CD4-positive, alpha-beta memory T cell (primary cell): ENCODE results near the gene PSMD2. TPM values are rescaled to one million over a fixed set of nuclear protein-coding genes. Genes with fewer than 3 reads are reported as not detected.

Source experiments
- CTCF ChIA-PET: fragments of 350-600 bp; sonication (Branson Sonifier 250); formaldehyde crosslinking; loops from one replicate; lab custom pipeline; 2021; ENCODE audit warnings: inconsistent platforms; ENCODE audit not compliant: partially characterized antibody; lab: Charles Lee
- POLR2A ChIA-PET: fragments of 350-600 bp; sonication (Branson Sonifier 250); formaldehyde crosslinking; loops from one replicate; lab custom pipeline; 2021; ENCODE audit not compliant: partially characterized antibody; lab: Charles Lee
- DNase-seq, 5 donors: peaks; one replicate each; pipeline versions ENCODE4 v3.0.0 to v3.0.0-alpha.2; 2020 to 2022; ENCODE audit warnings: mixed read lengths in 1 of 5
- H3K27ac ChIP-seq: one replicate; pipeline ENCODE4 v1.7.0; 2013; ENCODE audit warnings: low read depth, low read length
- H3K27me3 ChIP-seq: 2 replicates; pipeline ENCODE4 v1.7.0; 2013; ENCODE audit warnings: mild to moderate bottlenecking, low read length, moderate library complexity; ENCODE audit not compliant: insufficient read depth
- H3K36me3 ChIP-seq: 2 replicates; pipeline ENCODE4 v1.7.0; 2013; ENCODE audit warnings: mild to moderate bottlenecking, low read length, moderate library complexity; ENCODE audit not compliant: insufficient read depth
- H3K4me1 ChIP-seq: 2 replicates; pipeline ENCODE4 v1.7.0; 2013; ENCODE audit warnings: mild to moderate bottlenecking, low read length, moderate library complexity; ENCODE audit not compliant: insufficient read depth
- H3K4me3 ChIP-seq, 2 donors: one replicate each; pipeline ENCODE4 v1.7.0; 2013; ENCODE audit warnings: low read length in 2 of 2, mild to moderate bottlenecking in 1 of 2
- H3K9me3 ChIP-seq, 2 donors: one replicate each; pipeline ENCODE4 v1.7.0; 2013; ENCODE audit warnings: low read length in 2 of 2, control low read depth in 1 of 2; ENCODE audit not compliant: control insufficient read depth in 1 of 2
- H3K27ac Mint-ChIP-seq, 7 donors: one replicate each; pipeline ENCODE4 v1.8.0; 2020 to 2021; ENCODE audit warnings: mixed read lengths in 7 of 7, mild to moderate bottlenecking in 6 of 7, inconsistent platforms in 3 of 7, moderate library complexity in 3 of 7
- H3K27me3 Mint-ChIP-seq, 2 donors: one replicate each; pipeline ENCODE4 v1.8.0; 2020 to 2021; ENCODE audit warnings: mixed read lengths in 2 of 2
- H3K36me3 Mint-ChIP-seq, 2 donors: one replicate each; pipeline ENCODE4 v1.8.0; 2020 to 2021; ENCODE audit warnings: mixed read lengths in 2 of 2, inconsistent platforms in 1 of 2, mild to moderate bottlenecking in 1 of 2
- H3K4me1 Mint-ChIP-seq, 4 donors: one replicate each; pipeline ENCODE4 v1.8.0; 2020 to 2021; ENCODE audit warnings: mixed read lengths in 4 of 4, mild to moderate bottlenecking in 1 of 4
- H3K4me3 Mint-ChIP-seq, 8 donors: one replicate each; pipeline ENCODE4 v1.8.0; 2020 to 2021; ENCODE audit warnings: mixed read lengths in 8 of 8, mild to moderate bottlenecking in 7 of 8, moderate library complexity in 6 of 8, inconsistent platforms in 3 of 8
- H3K9me3 Mint-ChIP-seq, 8 donors: one replicate each; pipeline ENCODE4 v1.8.0; 2020 to 2021; ENCODE audit warnings: mixed read lengths in 8 of 8, mild to moderate bottlenecking in 5 of 8, inconsistent platforms in 3 of 8, moderate library complexity in 1 of 8
- intact Hi-C: fragments of 100-400 bp; cut with micrococcal nuclease; formaldehyde crosslinking; loops from one replicate; pipeline ENCODE4 v1.15.1; 2023
- polyA plus RNA-seq, 2 donors: library from polyadenylated mRNA; unstranded; fragments of 300-500 nt; fragmentation: Illumina TruSeq; gene quantifications; one replicate each; pipeline ENCODE4 v1.2.3, GENCODE V29; 2021
- total RNA-seq, 2 experiments: library from RNA; stranded (reverse); gene quantifications; one replicate each; pipeline ENCODE4 v1.2.3, GENCODE V29; 2021

The PSMD2 gene
- total and polyA plus RNA-seq, 4 experiments from 2014 or later, result 148 to 298 (median 175) TPM

DNA sequence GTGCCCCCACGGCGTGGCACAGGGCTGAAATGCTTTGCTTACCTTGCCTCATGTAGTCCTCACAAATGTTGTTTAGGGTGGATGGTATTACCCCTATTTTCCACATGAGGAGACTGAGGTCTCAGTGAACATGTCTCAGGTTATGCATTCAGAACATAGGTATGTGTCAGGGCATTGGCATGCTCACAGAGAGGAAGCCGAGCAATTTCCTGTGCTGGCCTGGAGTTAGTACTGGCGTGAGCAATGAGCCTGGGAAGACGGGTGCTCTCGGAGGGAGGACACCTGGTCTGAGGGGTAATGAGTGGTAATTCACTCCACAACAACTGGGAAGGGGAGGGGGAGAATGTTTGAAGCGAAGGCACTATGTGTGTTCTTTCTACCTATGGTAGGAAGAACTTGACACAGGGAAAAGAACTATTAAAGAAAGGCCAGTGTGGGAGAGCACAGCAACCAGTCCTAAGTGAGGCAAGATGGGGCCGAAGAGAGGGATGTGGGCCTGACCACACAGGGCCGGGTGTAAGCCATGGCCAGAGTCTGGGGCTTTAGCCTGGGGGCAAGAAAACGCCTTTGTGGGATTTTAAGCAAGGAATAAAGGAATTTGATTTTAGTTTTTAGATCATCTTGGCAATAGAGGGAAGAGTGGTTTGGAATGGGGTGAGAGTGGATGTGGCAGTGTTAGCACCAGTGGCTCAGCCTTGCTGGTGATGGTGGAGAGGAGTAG lies 33.5 kb downstream of the PSMD2 start:
- Histone ChIP-seq H3K9me3 (no peaks in the 10 kb centered on the region), H3K4me1 (peaks cover 20% of the 10 kb centered on the region), H3K27me3 (no peaks in the 10 kb centered on the region), H3K36me3 (peaks cover 49% of the 10 kb centered on the region), H3K4me3 (no peak overlapping the region), H3K27ac (no peak overlapping the region)
- ChIA-PET POLR2A (no interaction called here), CTCF (interaction anchor here (1.2 to 1.5 kb wide), 2 partner anchors 21 to 39 kb away, joined by 5 to 6 read pairs; no protein-coding TSS in a partner anchor)
- DNase-seq, result no peak
- H3K36me3 Mint-ChIP-seq, result peaks cover 58 to 75% of the 10 kb centered on the region in 2 donors
- H3K4me3 Mint-ChIP-seq, result no peak overlapping the region
- intact Hi-C loops, result no loop called here
- peak overlapping the region; percentile 88 to 99 (median 94) for H3K27ac Mint-ChIP-seq
- H3K9me3 Mint-ChIP-seq, result no peaks in the 10 kb centered on the region
- H3K4me1 Mint-ChIP-seq, result peaks cover 16 to 39% (median 20%) of the 10 kb centered on the region in 4 donors
- no peaks in the 10 kb centered on the region for H3K27me3 Mint-ChIP-seq

DNA sequence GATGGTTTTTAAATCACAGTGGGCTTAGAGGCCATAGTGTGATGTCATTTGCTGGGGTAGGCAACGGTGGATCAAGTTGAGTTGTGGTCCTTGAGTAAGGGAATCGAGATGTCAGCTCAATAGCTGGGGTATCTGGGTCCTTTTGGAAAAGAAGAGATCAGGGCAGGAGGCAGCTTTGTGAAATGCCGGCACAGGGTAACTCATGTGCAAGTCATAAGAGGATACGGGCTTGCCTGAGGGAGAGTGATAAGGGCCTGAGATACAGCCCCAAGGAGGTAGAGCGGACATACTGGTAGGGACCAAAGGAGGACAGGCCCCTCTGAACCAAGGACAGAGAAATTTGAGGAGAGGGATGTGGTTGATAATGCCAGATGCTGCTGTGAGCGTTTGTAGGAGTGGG lies 34.1 kb downstream of the PSMD2 start:
- Mint-ChIP-seq H3K27me3 (no peaks in the 10 kb centered on the region), H3K36me3 (peaks cover 53 to 68% of the 10 kb centered on the region in 2 donors), H3K9me3 (no peaks in the 10 kb centered on the region), H3K27ac (peak overlapping the region; percentile 88 to 99 (median 98)), H3K4me3 (no peak overlapping the region), H3K4me1 (peaks cover 22 to 45% (median 26%) of the 10 kb centered on the region in 4 donors)
- ChIA-PET CTCF (interaction anchor here (1.2 kb wide), 1 partner anchor 21 kb away, joined by 6 read pairs; no protein-coding TSS in a partner anchor), POLR2A (no interaction called here)
- Histone ChIP-seq H3K4me3 (no peak overlapping the region), H3K4me1 (peaks cover 20% of the 10 kb centered on the region), H3K27me3 (no peaks in the 10 kb centered on the region), H3K27ac (peak overlapping the region; percentile 30), H3K36me3 (peaks cover 42% of the 10 kb centered on the region), H3K9me3 (no peaks in the 10 kb centered on the region)
- intact Hi-C loops, result no loop called here
- DNase-seq, result no peak

DNA sequence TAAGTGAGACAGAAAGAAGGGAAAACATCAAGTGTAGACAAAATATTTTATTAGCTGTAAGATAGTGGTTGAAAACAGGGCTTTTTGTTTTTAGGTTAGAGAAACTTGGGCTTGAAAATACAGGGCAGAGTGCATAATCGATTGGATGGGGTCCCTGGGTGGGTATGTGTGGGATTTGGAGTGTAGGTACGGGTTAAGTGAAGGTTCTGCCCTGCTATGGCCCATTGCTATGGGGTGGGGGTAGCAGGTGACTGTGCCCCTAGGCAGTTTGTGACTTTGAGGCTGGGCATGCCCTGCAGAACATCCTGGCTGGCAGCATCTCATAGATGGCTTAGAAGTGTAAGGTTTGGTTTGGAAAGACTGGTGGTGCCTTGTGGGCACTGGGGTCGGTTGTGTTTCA lies 34.7 kb downstream of the PSMD2 start:
- DNase-seq, result no peak
- Histone ChIP-seq H3K9me3 (no peaks in the 10 kb centered on the region), H3K36me3 (peaks cover 37% of the 10 kb centered on the region), H3K4me1 (peaks cover 20% of the 10 kb centered on the region), H3K27ac (peak overlapping the region; percentile 92), H3K4me3 (no peak overlapping the region), H3K27me3 (no peaks in the 10 kb centered on the region)
- H3K9me3 Mint-ChIP-seq, result no peaks in the 10 kb centered on the region
- no peaks in the 10 kb centered on the region for H3K27me3 Mint-ChIP-seq
- ChIA-PET CTCF (interaction anchor here (1.2 kb wide), 1 partner anchor 20 kb away, joined by 6 read pairs; no protein-coding TSS in a partner anchor), POLR2A (no interaction called here)
- H3K4me3 Mint-ChIP-seq, result peak overlapping the region in 2 of 8 donors; percentile 4 to 52
- peak overlapping the region; percentile 88 to 99 (median 98) for H3K27ac Mint-ChIP-seq
- H3K36me3 Mint-ChIP-seq, result peaks cover 49 to 63% of the 10 kb centered on the region in 2 donors
- intact Hi-C loops, result loop anchor here (2.0 kb wide), 1 partner anchor 35 kb away; the partner anchor contains the start of gene PSMD2
- peaks cover 22 to 47% (median 29%) of the 10 kb centered on the region in 4 donors for H3K4me1 Mint-ChIP-seq

GRCh38 chr3:184334470-184335158 lies 35.6 kb downstream of the PSMD2 start:
- peaks cover 24 to 45% (median 30%) of the 10 kb centered on the region in 4 donors for H3K4me1 Mint-ChIP-seq
- H3K36me3 Mint-ChIP-seq, result peaks cover 40 to 54% of the 10 kb centered on the region in 2 donors
- H3K27ac ChIP-seq, result peak overlapping the region; percentile 92
- no peaks in the 10 kb centered on the region for H3K9me3 ChIP-seq
- ChIA-PET POLR2A (no interaction called here), CTCF (no interaction called here)
- no peak overlapping the region for H3K4me3 ChIP-seq
- no peaks in the 10 kb centered on the region for H3K27me3 ChIP-seq
- peak; percentile 28 to 83 (median 34) for DNase-seq
- no peaks in the 10 kb centered on the region for H3K27me3 Mint-ChIP-seq
- peaks cover 20% of the 10 kb centered on the region for H3K4me1 ChIP-seq
- H3K36me3 ChIP-seq, result peaks cover 31% of the 10 kb centered on the region
- intact Hi-C loops, result loop anchor here (1.0 to 2.0 kb wide), 3 partner anchors 19 to 36 kb away; partner anchors contain the start of gene PSMD2
- peak overlapping the region in 6 of 8 donors; percentile 26 to 83 (median 59) for H3K4me3 Mint-ChIP-seq
- H3K9me3 Mint-ChIP-seq, result no peaks in the 10 kb centered on the region
- peak overlapping the region; percentile 88 to 99 (median 98) for H3K27ac Mint-ChIP-seq

DNA sequence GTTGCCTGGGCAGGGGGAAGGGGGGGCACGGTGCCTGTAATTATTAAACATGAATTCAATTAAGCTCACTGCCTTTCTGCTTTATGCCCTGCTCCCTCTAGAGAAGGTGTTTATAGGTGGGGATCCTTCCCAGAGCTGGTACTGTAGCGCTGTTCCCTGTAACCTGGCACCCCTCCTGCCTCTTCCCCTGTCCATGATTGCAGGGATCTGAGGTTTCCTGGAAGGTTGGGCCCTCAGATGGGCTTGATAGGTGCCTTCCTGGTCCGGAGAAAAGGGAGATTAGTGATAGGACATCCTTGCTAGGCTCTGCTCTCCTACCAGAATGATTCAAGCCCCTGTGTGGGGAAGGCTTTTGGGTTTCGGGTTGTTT lies 36.2 kb downstream of the PSMD2 start:
- H3K4me1 Mint-ChIP-seq, result peaks cover 23 to 42% (median 30%) of the 10 kb centered on the region in 4 donors
- H3K27ac Mint-ChIP-seq, result peak overlapping the region; percentile 94 to 99 (median 98)
- no peaks in the 10 kb centered on the region for H3K9me3 ChIP-seq
- H3K27me3 Mint-ChIP-seq, result no peaks in the 10 kb centered on the region
- H3K4me3 Mint-ChIP-seq, result peak overlapping the region; percentile 83 to 92 (median 87)
- H3K36me3 ChIP-seq, result peaks cover 31% of the 10 kb centered on the region
- H3K27ac ChIP-seq, result peak overlapping the region; percentile 92
- H3K4me3 ChIP-seq, result peak overlapping the region in 1 of 2 donors; percentile 53
- H3K9me3 Mint-ChIP-seq, result no peaks in the 10 kb centered on the region
- intact Hi-C loops, result loop anchor here (1.0 to 2.0 kb wide), 3 partner anchors 20 to 36 kb away; partner anchors contain the start of gene PSMD2
- DNase-seq, result no peak
- POLR2A ChIA-PET, result interaction anchor here (0.7 to 1.9 kb wide), 3 partner anchors 19 to 36 kb away, joined by 3 to 4 read pairs (median 4); partner anchors contain the start of gene PSMD2
- H3K27me3 ChIP-seq, result no peaks in the 10 kb centered on the region
- H3K4me1 ChIP-seq, result peaks cover 20% of the 10 kb centered on the region
- peaks cover 37 to 49% of the 10 kb centered on the region in 2 donors for H3K36me3 Mint-ChIP-seq
- CTCF ChIA-PET, result no interaction called here

DNA sequence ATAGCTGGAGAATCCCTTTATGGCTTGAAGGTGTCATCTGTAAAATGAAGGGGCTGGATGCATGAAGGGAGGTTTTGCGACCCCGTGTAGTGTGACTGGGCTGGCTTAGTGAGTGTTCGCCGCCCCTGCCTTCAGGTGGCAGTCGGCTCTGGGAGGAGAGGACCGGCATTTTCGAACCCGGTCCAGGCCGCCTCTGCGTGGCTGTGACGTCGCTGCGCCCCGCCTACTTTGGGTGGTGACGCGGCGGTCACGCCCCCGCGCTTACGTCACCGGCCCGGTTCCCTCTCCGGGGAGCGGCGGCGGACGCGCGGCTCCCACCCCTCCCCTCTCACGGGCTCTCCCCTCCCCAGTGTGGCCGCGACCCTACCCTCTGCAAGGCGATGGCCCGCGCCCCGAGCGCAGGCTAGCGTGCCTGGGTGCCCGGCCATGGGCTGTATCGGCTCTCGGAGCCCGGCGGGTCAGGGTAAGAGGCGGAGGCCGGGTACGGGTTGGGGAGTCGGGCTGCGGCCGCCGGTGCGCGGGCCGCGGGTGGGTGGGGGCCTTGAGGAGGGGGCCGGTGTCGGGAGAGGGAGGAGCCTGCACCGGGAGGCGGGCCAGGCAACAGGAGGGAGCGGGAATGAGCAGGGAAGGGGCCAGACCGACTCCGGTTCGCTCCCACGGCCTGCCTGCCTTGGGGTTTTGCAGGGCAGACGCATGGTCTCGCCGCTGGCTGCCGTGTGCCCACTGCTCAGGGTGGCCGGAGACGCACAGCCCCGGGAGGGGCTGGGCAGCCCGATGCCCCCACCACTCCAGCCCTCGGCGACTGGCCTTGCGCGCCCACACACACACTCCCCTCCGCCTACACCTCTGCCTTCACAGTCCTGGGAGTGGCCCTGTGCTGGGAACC lies 36.9 kb downstream of the PSMD2 start:
- peak; percentile 84 to 89 (median 87) for DNase-seq
- Histone ChIP-seq H3K27me3 (no peaks in the 10 kb centered on the region), H3K36me3 (peaks cover 30% of the 10 kb centered on the region), H3K27ac (peak overlapping the region; percentile 92), H3K4me3 (peak overlapping the region; percentile 53 to 69), H3K4me1 (peaks cover 20% of the 10 kb centered on the region), H3K9me3 (no peaks in the 10 kb centered on the region)
- intact Hi-C loops, result loop anchor here (1.0 to 2.0 kb wide), 3 partner anchors 21 to 37 kb away; partner anchors contain the start of gene PSMD2
- no peaks in the 10 kb centered on the region for H3K27me3 Mint-ChIP-seq
- H3K27ac Mint-ChIP-seq, result peak overlapping the region; percentile 94 to 99 (median 98)
- peak overlapping the region; percentile 87 to 92 (median 90) for H3K4me3 Mint-ChIP-seq
- peaks cover 33 to 45% of the 10 kb centered on the region in 2 donors for H3K36me3 Mint-ChIP-seq
- ChIA-PET POLR2A (interaction anchor here (0.7 to 2.7 kb wide), 4 partner anchors 20 to 36 kb away, joined by 3 to 10 read pairs (median 4); partner anchors contain the start of genes CLCN2, POLR2H and PSMD2), CTCF (no interaction called here)
- no peaks in the 10 kb centered on the region for H3K9me3 Mint-ChIP-seq
- peaks cover 23 to 47% (median 30%) of the 10 kb centered on the region in 4 donors for H3K4me1 Mint-ChIP-seq
